IMR-90 (cell line): ENCODE data around the gene SUGCT. TPM values are rescaled to one million over a fixed set of nuclear protein-coding genes. Genes with fewer than 3 reads are reported as not detected.

ENCODE experiments used
- ATAC-seq: fragments of 200-7000 bp; cut with Tn5 transposase; 2 replicates; pipeline ENCODE4 v1.9.1; 2020; ENCODE audit warnings: low read depth, mild to moderate bottlenecking, moderate library complexity
- BruUV-seq: library from RNA; stranded (reverse); fragments of 400-500 nt; replicated peaks from 2 replicates; lab custom pipeline; 2021; lab: Mats Ljungman, UMichigan
- CTCF ChIA-PET: fragments of 300-600 bp; formaldehyde crosslinking; extraction: SDS; loops from one replicate; lab custom pipeline; 2021; ENCODE audit warnings: antibody characterized with exemption; lab: Yijun Ruan, JAX
- POLR2A ChIA-PET: fragments of 300-600 bp; sonication (Branson Sonifier 250); formaldehyde crosslinking; loops from one replicate; lab custom pipeline; 2022; ENCODE audit warnings: antibody characterized with exemption; ENCODE audit not compliant: unreplicated experiment; lab: Charles Lee
- DNase-seq: peaks from one replicate; pipeline ENCODE4 v3.0.0; 2013
- H2AFZ ChIP-seq: replicated peaks from 2 replicates; pipeline ENCODE3; 2013; ENCODE audit warnings: low read length, mild to moderate bottlenecking; ENCODE audit not compliant: poor library complexity
- H2AK5ac ChIP-seq: 2 replicates; pipeline ENCODE4 v1.6.1; 2013; ENCODE audit warnings: low read depth, low read length, inconsistent platforms
- H2AK9ac ChIP-seq: replicated peaks from 2 replicates; pipeline ENCODE3; 2013; ENCODE audit warnings: mild to moderate bottlenecking, low read depth, low read length, moderate library complexity; ENCODE audit not compliant: poor library complexity
- H2BK120ac ChIP-seq: 2 replicates; pipeline ENCODE4 v1.6.1; 2013; ENCODE audit warnings: low read depth, low read length, inconsistent platforms
- H2BK15ac ChIP-seq: 3 replicates; pipeline ENCODE4 v1.6.1; 2013; ENCODE audit warnings: low read depth, low read length, inconsistent platforms
- H2BK20ac ChIP-seq: 2 replicates; pipeline ENCODE4 v1.6.1; 2013; ENCODE audit warnings: low read depth, mild to moderate bottlenecking, inconsistent platforms, low read length, moderate library complexity
- H2BK5ac ChIP-seq: 2 replicates; pipeline ENCODE4 v1.6.1; 2013; ENCODE audit warnings: mild to moderate bottlenecking, low read depth, low read length, inconsistent platforms; ENCODE audit not compliant: poor library complexity, severe bottlenecking
- H3K14ac ChIP-seq: replicated peaks from 2 replicates; pipeline ENCODE4 v1.6.1; 2013; ENCODE audit warnings: low read depth, low read length, inconsistent platforms
- H3K18ac ChIP-seq: 2 replicates; pipeline ENCODE4 v1.6.1; 2013; ENCODE audit warnings: low read depth, low read length, control low read depth
- H3K23ac ChIP-seq: 2 replicates; pipeline ENCODE4 v1.6.1; 2013; ENCODE audit warnings: low read depth, low read length, inconsistent platforms
- H3K27ac ChIP-seq: 2 replicates; pipeline ENCODE4 v1.5.1; 2013; ENCODE audit warnings: mild to moderate bottlenecking, control low read depth, low read length; ENCODE audit not compliant: insufficient read depth
- H3K27me3 ChIP-seq: 2 replicates; pipeline ENCODE4 v1.6.1; 2013; ENCODE audit warnings: low read length; ENCODE audit not compliant: control insufficient read depth, insufficient read depth
- H3K36me3 ChIP-seq: 2 replicates; pipeline ENCODE4 v1.6.1; 2013; ENCODE audit warnings: low read length, mixed read lengths; ENCODE audit not compliant: control insufficient read depth, insufficient read depth
- H3K4ac ChIP-seq: 2 replicates; pipeline ENCODE4 v1.6.1; 2013; ENCODE audit warnings: low read depth, low read length, inconsistent platforms
- H3K4me1 ChIP-seq: 2 replicates; pipeline ENCODE4 v1.6.1; 2013; ENCODE audit warnings: low read length, mixed read lengths; ENCODE audit not compliant: control insufficient read depth, insufficient read depth
- H3K4me2 ChIP-seq: 2 replicates; pipeline ENCODE4 v1.6.1; 2013; ENCODE audit warnings: low read depth, mild to moderate bottlenecking, control low read depth, low read length, moderate library complexity
- H3K4me3 ChIP-seq: 2 replicates; pipeline ENCODE4 v1.5.1; 2013; ENCODE audit warnings: low read depth, mild to moderate bottlenecking, control low read depth, low read length, moderate library complexity; ENCODE audit not compliant: insufficient read depth
- H3K56ac ChIP-seq: 2 replicates; pipeline ENCODE4 v1.6.1; 2013; ENCODE audit warnings: low read length, inconsistent platforms; ENCODE audit not compliant: insufficient read depth; ENCODE audit errors: extremely low read depth
- H3K79me1 ChIP-seq, 2 experiments: 2 replicates each; pipeline ENCODE4 v1.6.1; 2013; ENCODE audit warnings: low read length in 2 of 2, inconsistent platforms in 1 of 2, low read depth in 1 of 2
- H3K9ac ChIP-seq: 2 replicates; pipeline ENCODE4 v1.6.1; 2013; ENCODE audit warnings: low read depth, low read length, control low read depth
- H3K9me1 ChIP-seq: 2 replicates; pipeline ENCODE4 v1.6.1; 2013; ENCODE audit warnings: low read length, inconsistent platforms; ENCODE audit not compliant: insufficient read depth
- H3K9me3 ChIP-seq: 2 replicates; pipeline ENCODE4 v1.6.1; 2013; ENCODE audit warnings: low read length; ENCODE audit not compliant: control insufficient read depth, insufficient read depth
- H4K20me1 ChIP-seq: 2 replicates; pipeline ENCODE4 v1.6.1; 2013; ENCODE audit warnings: low read length, inconsistent platforms; ENCODE audit not compliant: insufficient read depth
- H4K5ac ChIP-seq: 2 replicates; pipeline ENCODE4 v1.6.1; 2013; ENCODE audit warnings: mild to moderate bottlenecking, low read depth, low read length, control low read depth
- H4K8ac ChIP-seq, 2 experiments: 2 replicates each; pipeline ENCODE4 v1.6.1; 2013; ENCODE audit warnings: low read depth in 2 of 2, low read length in 2 of 2, control low read depth in 1 of 2, inconsistent platforms in 1 of 2
- H4K91ac ChIP-seq: 2 replicates; pipeline ENCODE4 v1.6.1; 2013; ENCODE audit warnings: low read depth, low read length, inconsistent platforms; ENCODE audit not compliant: insufficient read depth
- BHLHE40 ChIP-seq: fragments of 150-350 bp; IDR thresholded peaks from 2 replicates; pipeline ENCODE4 v1.6.1; 2016; ENCODE audit warnings: mild to moderate bottlenecking, low read depth, low read length
- CHD1 ChIP-seq: IDR thresholded peaks from 2 replicates; pipeline ENCODE4 v1.6.1; 2012; ENCODE audit warnings: low read depth, low read length, improper control_type of control experiment
- MAFK ChIP-seq: IDR thresholded peaks from 2 replicates; pipeline ENCODE4 v1.6.1; 2012; ENCODE audit warnings: low read depth, low read length, improper control_type of control experiment
- MAZ ChIP-seq: IDR thresholded peaks from 2 replicates; pipeline ENCODE4 v1.6.1; 2012; ENCODE audit warnings: low read depth, mild to moderate bottlenecking, low read length, improper control_type of control experiment, moderate library complexity, borderline replicate concordance
- MXI1 ChIP-seq: IDR thresholded peaks from 2 replicates; pipeline ENCODE4 v1.6.1; 2012; ENCODE audit warnings: low read depth, mild to moderate bottlenecking, low read length, moderate library complexity, borderline replicate concordance
- NFE2L2 ChIP-seq: fragments of 150-350 bp; IDR thresholded peaks from 2 replicates; pipeline ENCODE4 v1.6.1; 2016; ENCODE audit warnings: low read depth, mild to moderate bottlenecking, low read length
- POLR2A ChIP-seq: IDR thresholded peaks from 2 replicates; pipeline ENCODE4 v1.6.1; 2012; ENCODE audit warnings: mild to moderate bottlenecking, low read depth, low read length
- RAD21 ChIP-seq: IDR thresholded peaks from 2 replicates; pipeline ENCODE4 v1.6.1; 2012; ENCODE audit warnings: low read length, improper control_type of control experiment
- WGBS, 2 experiments: methylation state at CpG; one replicate each; pipeline versions ENCODE4 v1.1.5 to v1.1.7; 2013; ENCODE audit warnings: missing lambda C conversion rate in 2 of 2; ENCODE audit not compliant: insufficient read length in 1 of 2; ENCODE audit errors: extremely low coverage in 2 of 2; 5-methylcytosine and 5-hydroxymethylcytosine counted together
- dilution Hi-C: fragments of 300-500 bp; cut with HindIII; formaldehyde crosslinking; loops from one replicate; pipeline ENCODE4 v1.14.3; 2018; ENCODE audit warnings: low sequenced_read_pairs; ENCODE audit not compliant: unreplicated experiment
- in situ Hi-C: fragments of 300-500 bp; cut with MboI; formaldehyde crosslinking; loops from 3 replicates; pipeline ENCODE4 v1.14.3; 2019; ENCODE audit warnings: low sequenced_read_pairs, inconsistent platforms, mixed read lengths
- intact Hi-C: fragments of 100-400 bp; cut with micrococcal nuclease; formaldehyde crosslinking; loops from 2 replicates; pipeline ENCODE4 v1.10.0; 2022
- polyA plus RNA-seq, 3 experiments: library from polyadenylated mRNA; depleted of rRNA; stranded (reverse); fragments of >200 nt; gene quantifications; 2 replicates each; pipeline ENCODE4 v1.2.3, GENCODE V29; 2012; ENCODE audit warnings: low replicate concordance in 1 of 3
- total RNA-seq: library from RNA; depleted of rRNA; stranded (reverse); fragments of >200 nt; gene quantifications from 2 replicates; pipeline ENCODE4 v1.2.3, GENCODE V29; 2012
- TF ChIP-seq, protein P1 (sequence below): fragments of 150-350 bp; IDR thresholded peaks from 2 replicates; pipeline ENCODE4 v1.6.1; 2017; ENCODE audit warnings: mild to moderate bottlenecking, antibody characterized with exemption, low read length, low read depth
- TF ChIP-seq, protein P2 (sequence below): fragments of 150-350 bp; IDR thresholded peaks from 2 replicates; pipeline ENCODE4 v1.6.1; 2016; ENCODE audit warnings: low read depth, mild to moderate bottlenecking, low read length, moderate library complexity, borderline replicate concordance
- TF ChIP-seq, protein P3 (sequence below): conservative IDR thresholded peaks from 2 replicates; pipeline ENCODE4 v1.5.1; 2012; ENCODE audit warnings: mild to moderate bottlenecking, low read depth, low read length, improper control_type of control experiment

Gene SUGCT
- total and polyA plus RNA-seq, 2 of the 4 experiments (the other 2 are of a cell fraction), result 5.9 to 8.3 TPM

DNA sequence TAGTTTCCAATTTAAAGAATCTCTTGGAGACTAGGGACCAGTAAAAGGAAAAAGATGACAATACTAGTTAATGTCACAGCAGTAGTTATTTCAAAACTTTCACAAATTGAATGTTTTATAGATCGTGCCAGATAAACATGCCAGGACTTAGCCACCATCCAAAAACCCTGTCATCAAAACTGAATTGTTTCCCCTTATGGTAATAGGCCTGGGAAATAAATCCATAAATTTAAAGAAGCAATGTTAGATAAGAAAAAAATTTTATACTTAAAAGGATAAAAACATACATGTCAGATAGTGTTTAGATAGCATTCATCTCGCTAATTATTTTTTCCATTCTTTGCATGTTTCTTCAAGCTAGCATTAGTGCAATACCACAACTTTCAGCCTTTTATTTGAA, 71.2 kb downstream of the SUGCT start:
- no peak overlapping the region for H4K8ac ChIP-seq
- TF ChIP-seq, protein P1, sequence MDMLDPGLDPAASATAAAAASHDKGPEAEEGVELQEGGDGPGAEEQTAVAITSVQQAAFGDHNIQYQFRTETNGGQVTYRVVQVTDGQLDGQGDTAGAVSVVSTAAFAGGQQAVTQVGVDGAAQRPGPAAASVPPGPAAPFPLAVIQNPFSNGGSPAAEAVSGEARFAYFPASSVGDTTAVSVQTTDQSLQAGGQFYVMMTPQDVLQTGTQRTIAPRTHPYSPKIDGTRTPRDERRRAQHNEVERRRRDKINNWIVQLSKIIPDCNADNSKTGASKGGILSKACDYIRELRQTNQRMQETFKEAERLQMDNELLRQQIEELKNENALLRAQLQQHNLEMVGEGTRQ, result no peak
- TF ChIP-seq RAD21, result no peak
- TF ChIP-seq POLR2A, result no peak
- no peak for TF ChIP-seq NFE2L2
- TF ChIP-seq MXI1, result no peak
- TF ChIP-seq, protein P2, sequence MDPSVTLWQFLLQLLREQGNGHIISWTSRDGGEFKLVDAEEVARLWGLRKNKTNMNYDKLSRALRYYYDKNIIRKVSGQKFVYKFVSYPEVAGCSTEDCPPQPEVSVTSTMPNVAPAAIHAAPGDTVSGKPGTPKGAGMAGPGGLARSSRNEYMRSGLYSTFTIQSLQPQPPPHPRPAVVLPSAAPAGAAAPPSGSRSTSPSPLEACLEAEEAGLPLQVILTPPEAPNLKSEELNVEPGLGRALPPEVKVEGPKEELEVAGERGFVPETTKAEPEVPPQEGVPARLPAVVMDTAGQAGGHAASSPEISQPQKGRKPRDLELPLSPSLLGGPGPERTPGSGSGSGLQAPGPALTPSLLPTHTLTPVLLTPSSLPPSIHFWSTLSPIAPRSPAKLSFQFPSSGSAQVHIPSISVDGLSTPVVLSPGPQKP, result no peak
- TF ChIP-seq MAZ, result no peak
- no peak for TF ChIP-seq BHLHE40
- no peak for TF ChIP-seq CHD1
- no peak for TF ChIP-seq MAFK
- TF ChIP-seq, protein P3, sequence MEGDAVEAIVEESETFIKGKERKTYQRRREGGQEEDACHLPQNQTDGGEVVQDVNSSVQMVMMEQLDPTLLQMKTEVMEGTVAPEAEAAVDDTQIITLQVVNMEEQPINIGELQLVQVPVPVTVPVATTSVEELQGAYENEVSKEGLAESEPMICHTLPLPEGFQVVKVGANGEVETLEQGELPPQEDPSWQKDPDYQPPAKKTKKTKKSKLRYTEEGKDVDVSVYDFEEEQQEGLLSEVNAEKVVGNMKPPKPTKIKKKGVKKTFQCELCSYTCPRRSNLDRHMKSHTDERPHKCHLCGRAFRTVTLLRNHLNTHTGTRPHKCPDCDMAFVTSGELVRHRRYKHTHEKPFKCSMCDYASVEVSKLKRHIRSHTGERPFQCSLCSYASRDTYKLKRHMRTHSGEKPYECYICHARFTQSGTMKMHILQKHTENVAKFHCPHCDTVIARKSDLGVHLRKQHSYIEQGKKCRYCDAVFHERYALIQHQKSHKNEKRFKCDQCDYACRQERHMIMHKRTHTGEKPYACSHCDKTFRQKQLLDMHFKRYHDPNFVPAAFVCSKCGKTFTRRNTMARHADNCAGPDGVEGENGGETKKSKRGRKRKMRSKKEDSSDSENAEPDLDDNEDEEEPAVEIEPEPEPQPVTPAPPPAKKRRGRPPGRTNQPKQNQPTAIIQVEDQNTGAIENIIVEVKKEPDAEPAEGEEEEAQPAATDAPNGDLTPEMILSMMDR, result no peak
- H3K18ac ChIP-seq, result no peak overlapping the region
- no CpG with 5 or more reads among the region's 2 CpGs for WGBS, 2 experiments
- no peaks in the 10 kb centered on the region for H3K27me3 ChIP-seq
- H3K14ac ChIP-seq, result no peak overlapping the region
- no peaks in the 10 kb centered on the region for H3K79me1 ChIP-seq
- in situ Hi-C loops, result no loop called here
- H3K4me3 ChIP-seq, result no peak overlapping the region
- H3K23ac ChIP-seq, result no peak overlapping the region
- no peak overlapping the region for H4K5ac ChIP-seq
- no peaks in the 10 kb centered on the region for H3K36me3 ChIP-seq
- BruUV-seq, result no TSS peak
- intact Hi-C loops, result no loop called here
- no peak overlapping the region for H3K4ac ChIP-seq
- DNase-seq (no peak), ATAC-seq (no peak)
- ChIA-PET CTCF (no interaction called here), POLR2A (no interaction called here)
- no peak overlapping the region for H2BK5ac ChIP-seq
- no peak overlapping the region for H3K9ac ChIP-seq
- H2AFZ ChIP-seq, result no peak overlapping the region
- no peak overlapping the region for H2BK20ac ChIP-seq
- H4K91ac ChIP-seq, result no peak overlapping the region
- H2AK5ac ChIP-seq, result no peak overlapping the region
- H2BK120ac ChIP-seq, result no peak overlapping the region
- H3K9me1 ChIP-seq, result no peaks in the 10 kb centered on the region
- dilution Hi-C loops, result no loop called here
- no peaks in the 10 kb centered on the region for H4K20me1 ChIP-seq
- no peak overlapping the region for H3K56ac ChIP-seq
- H2BK15ac ChIP-seq, result no peak overlapping the region
- H3K4me2 ChIP-seq, result no peak overlapping the region
- no peak overlapping the region for H2AK9ac ChIP-seq
- no peaks in the 10 kb centered on the region for H3K9me3 ChIP-seq
- H3K4me1 ChIP-seq, result peaks cover 2% of the 10 kb centered on the region; the same call in 1 of the 2 replicates
- no peak overlapping the region for H3K27ac ChIP-seq
